PC-3 (cell line): ENCODE data around the gene CHST3. TPM values are rescaled to one million over a fixed set of nuclear protein-coding genes. Genes with fewer than 3 reads are reported as not detected.

Experiments
- ATAC-seq: fragments of 200-7000 bp; cut with Tn5 transposase; 2 replicates; pipeline ENCODE4 v1.9.1; 2020; ENCODE audit warnings: mild to moderate bottlenecking, moderate library complexity
- BruUV-seq: library from RNA; stranded (reverse); fragments of 400-500 nt; replicated peaks from 2 replicates; lab custom pipeline; 2021; lab: Mats Ljungman, UMichigan
- CTCF ChIA-PET: fragments of 300-600 bp; sonication (Branson Sonifier 250); formaldehyde crosslinking; loops from one replicate; lab custom pipeline; 2022; ENCODE audit warnings: antibody characterized with exemption; lab: Charles Lee
- POLR2A ChIA-PET: fragments of 300-600 bp; sonication (Branson Sonifier 250); formaldehyde crosslinking; loops from one replicate; lab custom pipeline; 2022; ENCODE audit warnings: antibody characterized with exemption; ENCODE audit not compliant: unreplicated experiment; lab: Charles Lee
- DNase-seq: peaks from one replicate; pipeline ENCODE4 v3.0.0-alpha.2; 2015
- H2AFZ ChIP-seq: fragments of 300-600 bp; sonication (generic); 2 replicates; pipeline ENCODE4 v1.6.0; 2016; ENCODE audit warnings: antibody characterized with exemption, low read length
- H3F3A ChIP-seq: fragments of 300-600 bp; sonication (generic); one replicate; pipeline ENCODE4 v1.6.0; 2017; ENCODE audit warnings: antibody characterized with exemption, low read length, control low read depth, mild to moderate bottlenecking; ENCODE audit not compliant: unreplicated experiment
- H3K27ac ChIP-seq: fragments of 300-600 bp; sonication (generic); 2 replicates; pipeline ENCODE4 v1.5.1; 2016; ENCODE audit warnings: mild to moderate bottlenecking, low read length
- H3K27me3 ChIP-seq: fragments of 300-600 bp; sonication (generic); 2 replicates; pipeline ENCODE4 v1.6.1; 2016; ENCODE audit warnings: low read length, mixed read lengths
- H3K36me3 ChIP-seq: fragments of 300-600 bp; sonication (generic); 2 replicates; pipeline ENCODE4 v1.6.1; 2016; ENCODE audit warnings: low read depth, mixed run types, low read length, mixed read lengths
- H3K4me1 ChIP-seq: fragments of 300-600 bp; sonication (generic); 2 replicates; pipeline ENCODE4 v1.5.1; 2016; ENCODE audit warnings: low read length; ENCODE audit not compliant: insufficient read depth
- H3K4me2 ChIP-seq: fragments of 300-600 bp; sonication (generic); 2 replicates; pipeline ENCODE4 v1.6.0; 2016; ENCODE audit warnings: low read length
- H3K4me3 ChIP-seq: fragments of 300-600 bp; sonication (generic); 2 replicates; pipeline ENCODE4 v1.5.1; 2016; ENCODE audit warnings: mild to moderate bottlenecking, low read length, mixed read lengths
- H3K79me2 ChIP-seq: fragments of 300-600 bp; sonication (generic); 2 replicates; pipeline ENCODE4 v1.6.1; 2017; ENCODE audit warnings: low read length, mixed read lengths
- H3K9ac ChIP-seq: fragments of 300-600 bp; sonication (generic); 2 replicates; pipeline ENCODE4 v1.6.0; 2016; ENCODE audit warnings: mild to moderate bottlenecking, low read length
- H3K9me2 ChIP-seq: fragments of 300-600 bp; sonication (generic); replicated peaks from 2 replicates; pipeline ENCODE4 v1.6.1; 2016; ENCODE audit warnings: mixed run types, low read length, mixed read lengths
- H3K9me3 ChIP-seq: fragments of 300-600 bp; sonication (generic); 2 replicates; pipeline ENCODE4 v1.6.1; 2016; ENCODE audit warnings: low read length, mixed read lengths
- H4K20me1 ChIP-seq: fragments of 300-600 bp; sonication (generic); 2 replicates; pipeline ENCODE4 v1.6.1; 2016; ENCODE audit warnings: low read length, mixed read lengths
- CTCF ChIP-seq: fragments of 300-600 bp; sonication (generic); conservative IDR thresholded peaks from 2 replicates; pipeline ENCODE4 v1.5.1; 2017; ENCODE audit warnings: antibody characterized with exemption, low read depth, mild to moderate bottlenecking, low read length
- EZH2 ChIP-seq: fragments of 300-600 bp; sonication (generic); IDR thresholded peaks from one replicate; pipeline ENCODE4 v1.6.1; 2017; ENCODE audit warnings: antibody characterized with exemption, mild to moderate bottlenecking, low read length; ENCODE audit not compliant: unreplicated experiment
- EZH2phosphoT487 ChIP-seq: fragments of 300-600 bp; sonication (generic); IDR thresholded peaks from 2 replicates; pipeline ENCODE4 v1.6.1; 2018; ENCODE audit warnings: mild to moderate bottlenecking, antibody characterized with exemption, low read length, borderline replicate concordance
- intact Hi-C: fragments of 100-400 bp; cut with micrococcal nuclease; formaldehyde crosslinking; loops from 2 replicates; pipeline ENCODE4 v1.9.0; 2023
- total RNA-seq: library from RNA; depleted of rRNA; stranded (reverse); fragments of >200 nt; gene quantifications from 2 replicates; pipeline ENCODE4 v1.2.3, GENCODE V29; 2014

Gene CHST3
- total RNA-seq, 1 experiment from 2014 or later = 12.7 TPM

- ChIA-PET POLR2A (no interaction called here), CTCF (no interaction called here)
- Histone ChIP-seq H3K4me3 (no peak overlapping the region; the same call in 1 of the 2 replicates), H3F3A (no peaks in the 10 kb centered on the region), H3K27me3 (no peaks in the 10 kb centered on the region), H3K4me1 (peaks cover 24% of the 10 kb centered on the region), H3K4me2 (peak overlapping the region; percentile 47), H3K79me2 (no peaks in the 10 kb centered on the region), H2AFZ (no peak overlapping the region), H3K9ac (no peak overlapping the region), H3K36me3 (no peaks in the 10 kb centered on the region), H3K27ac (peak overlapping the region; percentile 67), H4K20me1 (no peaks in the 10 kb centered on the region), H3K9me2 (no peaks in the 10 kb centered on the region), H3K9me3 (no peaks in the 10 kb centered on the region)
- ATAC-seq (peak; percentile 31), DNase-seq (no peak)
- intact Hi-C loops = loop anchor here (5.0 kb wide), 1 partner anchor 36 kb away; no protein-coding TSS in a partner anchor
- BruUV-seq = no TSS peak
- no peak for TF ChIP-seq EZH2
Observed at GRCh38 chr10:71921324-71922027, 42.7 kb upstream of the CHST3 start.

- Histone ChIP-seq H3F3A (no peaks in the 10 kb centered on the region), H3K4me2 (no peak overlapping the region), H3K9ac (no peak overlapping the region), H3K27ac (no peak overlapping the region), H4K20me1 (no peaks in the 10 kb centered on the region), H3K4me1 (peaks cover 24% of the 10 kb centered on the region), H3K4me3 (no peak overlapping the region), H3K9me2 (no peaks in the 10 kb centered on the region), H3K9me3 (no peaks in the 10 kb centered on the region), H3K36me3 (no peaks in the 10 kb centered on the region), H3K27me3 (no peaks in the 10 kb centered on the region), H3K79me2 (no peaks in the 10 kb centered on the region), H2AFZ (no peak overlapping the region)
- ChIA-PET POLR2A (no interaction called here), CTCF (no interaction called here)
- intact Hi-C loops = loop anchor here (5.0 kb wide), 1 partner anchor 34 kb away; no protein-coding TSS in a partner anchor
- TF ChIP-seq CTCF = no peak
- no peak for TF ChIP-seq EZH2phosphoT487
- TF ChIP-seq EZH2 = no peak
- DNase-seq (no peak), ATAC-seq (no peak)
- no TSS peak for BruUV-seq
Observed at GRCh38 chr10:71923138-71923692, 41.0 kb upstream of the CHST3 start.

DNA sequence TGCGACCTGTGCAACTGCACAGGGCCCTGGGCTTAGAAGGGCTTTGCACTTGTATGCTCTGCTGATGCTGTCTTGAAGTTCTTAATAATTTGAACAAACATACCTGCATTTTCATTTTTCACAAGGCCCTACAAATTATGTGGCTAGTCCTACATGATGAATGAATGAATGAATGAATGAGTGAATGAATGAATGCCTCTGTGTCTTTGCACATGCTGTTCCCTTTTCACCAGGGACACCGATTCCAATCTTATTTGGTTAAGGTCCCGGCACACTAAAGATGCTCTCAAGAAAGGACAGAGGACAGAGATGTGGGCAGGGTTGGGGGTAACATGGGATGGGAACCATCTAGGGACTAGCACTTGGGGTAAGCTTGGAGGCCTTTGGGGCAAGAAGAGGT is 39.4 kb upstream of the CHST3 start:
- H3K9ac ChIP-seq = no peak overlapping the region
- no TSS peak for BruUV-seq
- ATAC-seq (no peak), DNase-seq (no peak)
- TF ChIP-seq CTCF (no peak), EZH2phosphoT487 (no peak), EZH2 (no peak)
- no peaks in the 10 kb centered on the region for H3F3A ChIP-seq
- no peaks in the 10 kb centered on the region for H4K20me1 ChIP-seq
- peaks cover 22% of the 10 kb centered on the region for H3K4me1 ChIP-seq
- H3K4me3 ChIP-seq = no peak overlapping the region
- intact Hi-C loops = loop anchor here (5.0 kb wide), 1 partner anchor 33 kb away; no protein-coding TSS in a partner anchor
- no peaks in the 10 kb centered on the region for H3K27me3 ChIP-seq
- H3K9me3 ChIP-seq = no peaks in the 10 kb centered on the region
- H3K79me2 ChIP-seq = no peaks in the 10 kb centered on the region
- ChIA-PET POLR2A (no interaction called here), CTCF (no interaction called here)
- no peak overlapping the region for H3K27ac ChIP-seq
- no peak overlapping the region for H2AFZ ChIP-seq
- H3K9me2 ChIP-seq = no peaks in the 10 kb centered on the region
- H3K4me2 ChIP-seq = no peak overlapping the region
- H3K36me3 ChIP-seq = no peaks in the 10 kb centered on the region
